Measurements from ENCODE around the gene ASMT. TPM values are rescaled to one million over a fixed set of nuclear protein-coding genes. Genes with fewer than 3 reads are reported as not detected.

Gene ASMT
- total and polyA plus RNA-seq, 10 of the 15 experiments (the other 5 are each of a cell fraction or from before 2014, with no cell fraction given) = 0.18 to 0.29 TPM; not detected in 8

DNA sequence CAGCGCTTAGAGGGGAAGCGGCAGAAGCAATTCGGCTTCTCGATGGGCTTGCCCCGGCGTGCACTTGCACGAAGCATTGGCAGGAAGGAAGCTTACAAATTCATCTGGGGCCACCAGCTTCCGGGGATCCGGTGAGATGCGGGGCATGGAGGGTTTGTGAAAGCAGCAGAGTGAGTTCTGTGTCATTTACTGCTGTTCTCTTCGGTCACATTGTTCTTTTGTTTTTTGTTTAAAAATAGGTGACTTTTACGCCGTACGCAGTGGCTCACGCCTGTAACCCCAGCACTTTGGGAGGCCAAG lies 47.0 kb downstream of the ASMT start (continued):
- TF ChIP-seq, protein P1, sequence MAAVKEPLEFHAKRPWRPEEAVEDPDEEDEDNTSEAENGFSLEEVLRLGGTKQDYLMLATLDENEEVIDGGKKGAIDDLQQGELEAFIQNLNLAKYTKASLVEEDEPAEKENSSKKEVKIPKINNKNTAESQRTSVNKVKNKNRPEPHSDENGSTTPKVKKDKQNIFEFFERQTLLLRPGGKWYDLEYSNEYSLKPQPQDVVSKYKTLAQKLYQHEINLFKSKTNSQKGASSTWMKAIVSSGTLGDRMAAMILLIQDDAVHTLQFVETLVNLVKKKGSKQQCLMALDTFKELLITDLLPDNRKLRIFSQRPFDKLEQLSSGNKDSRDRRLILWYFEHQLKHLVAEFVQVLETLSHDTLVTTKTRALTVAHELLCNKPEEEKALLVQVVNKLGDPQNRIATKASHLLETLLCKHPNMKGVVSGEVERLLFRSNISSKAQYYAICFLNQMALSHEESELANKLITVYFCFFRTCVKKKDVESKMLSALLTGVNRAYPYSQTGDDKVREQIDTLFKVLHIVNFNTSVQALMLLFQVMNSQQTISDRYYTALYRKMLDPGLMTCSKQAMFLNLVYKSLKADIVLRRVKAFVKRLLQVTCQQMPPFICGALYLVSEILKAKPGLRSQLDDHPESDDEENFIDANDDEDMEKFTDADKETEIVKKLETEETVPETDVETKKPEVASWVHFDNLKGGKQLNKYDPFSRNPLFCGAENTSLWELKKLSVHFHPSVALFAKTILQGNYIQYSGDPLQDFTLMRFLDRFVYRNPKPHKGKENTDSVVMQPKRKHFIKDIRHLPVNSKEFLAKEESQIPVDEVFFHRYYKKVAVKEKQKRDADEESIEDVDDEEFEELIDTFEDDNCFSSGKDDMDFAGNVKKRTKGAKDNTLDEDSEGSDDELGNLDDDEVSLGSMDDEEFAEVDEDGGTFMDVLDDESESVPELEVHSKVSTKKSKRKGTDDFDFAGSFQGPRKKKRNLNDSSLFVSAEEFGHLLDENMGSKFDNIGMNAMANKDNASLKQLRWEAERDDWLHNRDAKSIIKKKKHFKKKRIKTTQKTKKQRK (IDR thresholded peaks at IDR 0.05; ENCODE audit: low read depth, low read length) = no peak
- TF ChIP-seq STAT1 (conservative IDR thresholded peaks at IDR 0.05) = 0 out of 2 replicates have a peak, but pooled peaks have one; percentile 66
- TF ChIP-seq, protein P2, sequence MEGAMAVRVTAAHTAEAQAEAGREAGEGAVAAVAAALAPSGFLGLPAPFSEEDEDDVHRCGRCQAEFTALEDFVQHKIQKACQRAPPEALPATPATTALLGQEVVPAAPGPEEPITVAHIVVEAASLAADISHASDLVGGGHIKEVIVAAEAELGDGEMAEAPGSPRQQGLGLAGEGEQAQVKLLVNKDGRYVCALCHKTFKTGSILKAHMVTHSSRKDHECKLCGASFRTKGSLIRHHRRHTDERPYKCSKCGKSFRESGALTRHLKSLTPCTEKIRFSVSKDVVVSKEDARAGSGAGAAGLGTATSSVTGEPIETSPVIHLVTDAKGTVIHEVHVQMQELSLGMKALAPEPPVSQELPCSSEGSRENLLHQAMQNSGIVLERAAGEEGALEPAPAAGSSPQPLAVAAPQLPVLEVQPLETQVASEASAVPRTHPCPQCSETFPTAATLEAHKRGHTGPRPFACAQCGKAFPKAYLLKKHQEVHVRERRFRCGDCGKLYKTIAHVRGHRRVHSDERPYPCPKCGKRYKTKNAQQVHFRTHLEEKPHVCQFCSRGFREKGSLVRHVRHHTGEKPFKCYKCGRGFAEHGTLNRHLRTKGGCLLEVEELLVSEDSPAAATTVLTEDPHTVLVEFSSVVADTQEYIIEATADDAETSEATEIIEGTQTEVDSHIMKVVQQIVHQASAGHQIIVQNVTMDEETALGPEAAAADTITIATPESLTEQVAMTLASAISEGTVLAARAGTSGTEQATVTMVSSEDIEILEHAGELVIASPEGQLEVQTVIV (IDR thresholded peaks at IDR 0.05; ENCODE audit: borderline replicate concordance, partially characterized antibody) = no peak
- TF ChIP-seq, protein P3, sequence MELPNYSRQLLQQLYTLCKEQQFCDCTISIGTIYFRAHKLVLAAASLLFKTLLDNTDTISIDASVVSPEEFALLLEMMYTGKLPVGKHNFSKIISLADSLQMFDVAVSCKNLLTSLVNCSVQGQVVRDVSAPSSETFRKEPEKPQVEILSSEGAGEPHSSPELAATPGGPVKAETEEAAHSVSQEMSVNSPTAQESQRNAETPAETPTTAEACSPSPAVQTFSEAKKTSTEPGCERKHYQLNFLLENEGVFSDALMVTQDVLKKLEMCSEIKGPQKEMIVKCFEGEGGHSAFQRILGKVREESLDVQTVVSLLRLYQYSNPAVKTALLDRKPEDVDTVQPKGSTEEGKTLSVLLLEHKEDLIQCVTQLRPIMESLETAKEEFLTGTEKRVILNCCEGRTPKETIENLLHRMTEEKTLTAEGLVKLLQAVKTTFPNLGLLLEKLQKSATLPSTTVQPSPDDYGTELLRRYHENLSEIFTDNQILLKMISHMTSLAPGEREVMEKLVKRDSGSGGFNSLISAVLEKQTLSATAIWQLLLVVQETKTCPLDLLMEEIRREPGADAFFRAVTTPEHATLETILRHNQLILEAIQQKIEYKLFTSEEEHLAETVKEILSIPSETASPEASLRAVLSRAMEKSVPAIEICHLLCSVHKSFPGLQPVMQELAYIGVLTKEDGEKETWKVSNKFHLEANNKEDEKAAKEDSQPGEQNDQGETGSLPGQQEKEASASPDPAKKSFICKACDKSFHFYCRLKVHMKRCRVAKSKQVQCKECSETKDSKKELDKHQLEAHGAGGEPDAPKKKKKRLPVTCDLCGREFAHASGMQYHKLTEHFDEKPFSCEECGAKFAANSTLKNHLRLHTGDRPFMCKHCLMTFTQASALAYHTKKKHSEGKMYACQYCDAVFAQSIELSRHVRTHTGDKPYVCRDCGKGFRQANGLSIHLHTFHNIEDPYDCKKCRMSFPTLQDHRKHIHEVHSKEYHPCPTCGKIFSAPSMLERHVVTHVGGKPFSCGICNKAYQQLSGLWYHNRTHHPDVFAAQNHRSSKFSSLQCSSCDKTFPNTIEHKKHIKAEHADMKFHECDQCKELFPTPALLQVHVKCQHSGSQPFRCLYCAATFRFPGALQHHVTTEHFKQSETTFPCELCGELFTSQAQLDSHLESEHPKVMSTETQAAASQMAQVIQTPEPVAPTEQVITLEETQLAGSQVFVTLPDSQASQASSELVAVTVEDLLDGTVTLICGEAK (IDR thresholded peaks at IDR 0.05; ENCODE audit: borderline replicate concordance) = peak; percentile 63; the same call in 1 of the 2 replicates
